Stimulated activated CD8-positive, alpha-beta memory T cell treated with anti-CD3 and anti-CD28 coated beads, Interleukin-7, amount 100 ng/mL, for 1 hour (primary cell): ENCODE measurements around the gene CCP110.
"Not testable (repeated sequence)": the region's sequence is repeated elsewhere in the genome, so short reads cannot be mapped to it uniquely, and the experiment has no call there.

Experiments
- DNase-seq, 2 donors: peaks; one replicate each; pipeline ENCODE4 v3.0.0-alpha.2; 2020; ENCODE audit warnings: low read depth in 2 of 2

CCP110 gene

GRCh38 chr16:19513377-19514053 lies 10.2 kb upstream of the CCP110 start:
- DNase-seq, result no peak

- no peak for DNase-seq
Observed at GRCh38 chr16:19515757-19516156, 8.0 kb upstream of the CCP110 start.

GRCh38 chr16:19517424-19518089 lies 6.2 kb upstream of the CCP110 start:
- no peak for DNase-seq

- DNase-seq, result no peak
Observed at GRCh38 chr16:19518388-19518787, 5.4 kb upstream of the CCP110 start.

- no peak for DNase-seq
Observed at GRCh38 chr16:19520861-19521331, 2.8 kb upstream of the CCP110 start.

GRCh38 chr16:19521471-19522396 lies 2.0 kb upstream of the CCP110 start, which contains the start of gene GDE1:
Gene GDE1, minus strand, starts transcription at chr16:19522098. Its CDS starts 134 bp downstream, at chr16:19521964.
- DNase-seq, result peak; percentile 82 to 92

GRCh38 chr16:19522397-19522732 lies 1.4 kb upstream of the CCP110 start:
- DNase-seq, result no peak

- no peak for DNase-seq
Observed at GRCh38 chr16:19522760-19523159, 982 bp upstream of the CCP110 start.

GRCh38 chr16:19523184-19523558 lies 571 bp upstream of the CCP110 start:
- no peak for DNase-seq

GRCh38 chr16:19524356-19524615 lies 544 bp downstream of the CCP110 start:
- no peak for DNase-seq

- no peak for DNase-seq
Observed at GRCh38 chr16:19524616-19525384, 1.1 kb downstream of the CCP110 start.

GRCh38 chr16:19525385-19525723 lies 1.6 kb downstream of the CCP110 start:
- DNase-seq, result no peak

GRCh38 chr16:19527161-19527560 lies 3.4 kb downstream of the CCP110 start:
- no peak for DNase-seq

GRCh38 chr16:19528666-19529065 lies 4.9 kb downstream of the CCP110 start:
- DNase-seq, result no peak

GRCh38 chr16:19532601-19533000 lies 8.9 kb downstream of the CCP110 start:
- no peak for DNase-seq

GRCh38 chr16:19540241-19540970 lies 16.7 kb downstream of the CCP110 start:
- DNase-seq, result no peak

GRCh38 chr16:19542138-19542821 lies 18.5 kb downstream of the CCP110 start:
- no peak for DNase-seq

GRCh38 chr16:19543278-19543996 lies 19.7 kb downstream of the CCP110 start:
- not testable (repeated sequence) for DNase-seq

- no peak for DNase-seq
Observed at GRCh38 chr16:19548144-19548543, 24.4 kb downstream of the CCP110 start.

GRCh38 chr16:19549673-19550072 lies 25.9 kb downstream of the CCP110 start:
- no peak for DNase-seq
